Measurements from ENCODE around the gene SOX11. TPM values are rescaled to one million over a fixed set of nuclear protein-coding genes. Genes with fewer than 3 reads are reported as not detected.

SOX11 gene
- total RNA-seq, 1 experiment from 2014 or later: not detected

DNA sequence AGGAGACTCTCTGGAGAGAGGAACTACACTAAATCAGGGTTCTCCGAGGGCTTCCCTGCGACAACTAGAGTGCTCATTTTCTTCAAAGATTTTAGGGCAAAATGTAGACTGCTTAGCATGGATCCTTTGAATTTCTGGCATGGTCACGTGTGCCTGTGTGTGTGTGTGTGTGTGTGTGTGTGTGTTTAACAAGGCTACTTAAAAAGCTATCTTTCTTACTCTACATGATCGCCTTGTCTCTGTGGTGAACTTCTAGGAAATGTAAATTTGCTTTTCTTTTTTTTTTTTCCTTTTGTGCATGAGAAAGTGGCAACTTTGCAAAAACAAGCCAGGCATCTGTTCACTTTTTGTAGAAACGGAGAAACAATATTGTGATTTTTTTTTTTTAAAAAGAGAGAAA is 43.9 kb downstream of the SOX11 start:
- TF ChIP-seq, protein P1, sequence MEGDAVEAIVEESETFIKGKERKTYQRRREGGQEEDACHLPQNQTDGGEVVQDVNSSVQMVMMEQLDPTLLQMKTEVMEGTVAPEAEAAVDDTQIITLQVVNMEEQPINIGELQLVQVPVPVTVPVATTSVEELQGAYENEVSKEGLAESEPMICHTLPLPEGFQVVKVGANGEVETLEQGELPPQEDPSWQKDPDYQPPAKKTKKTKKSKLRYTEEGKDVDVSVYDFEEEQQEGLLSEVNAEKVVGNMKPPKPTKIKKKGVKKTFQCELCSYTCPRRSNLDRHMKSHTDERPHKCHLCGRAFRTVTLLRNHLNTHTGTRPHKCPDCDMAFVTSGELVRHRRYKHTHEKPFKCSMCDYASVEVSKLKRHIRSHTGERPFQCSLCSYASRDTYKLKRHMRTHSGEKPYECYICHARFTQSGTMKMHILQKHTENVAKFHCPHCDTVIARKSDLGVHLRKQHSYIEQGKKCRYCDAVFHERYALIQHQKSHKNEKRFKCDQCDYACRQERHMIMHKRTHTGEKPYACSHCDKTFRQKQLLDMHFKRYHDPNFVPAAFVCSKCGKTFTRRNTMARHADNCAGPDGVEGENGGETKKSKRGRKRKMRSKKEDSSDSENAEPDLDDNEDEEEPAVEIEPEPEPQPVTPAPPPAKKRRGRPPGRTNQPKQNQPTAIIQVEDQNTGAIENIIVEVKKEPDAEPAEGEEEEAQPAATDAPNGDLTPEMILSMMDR (conservative IDR thresholded peaks at IDR 0.05): no peak
- no peak for TF ChIP-seq EZH2 (IDR thresholded peaks at IDR 0.05; ENCODE audit: low read depth)
- no peak overlapping the region for H2AFZ ChIP-seq
- no peak for DNase-seq
- H3K36me3 ChIP-seq (ENCODE audit: low read depth): no peaks in the 10 kb centered on the region
- no peaks in the 10 kb centered on the region for H3K79me2 ChIP-seq (ENCODE audit: low read depth)
- H3K27me3 ChIP-seq (ENCODE audit: insufficient read depth, low read depth): peaks cover 37% of the 10 kb centered on the region
- no peaks in the 10 kb centered on the region for H4K20me1 ChIP-seq (ENCODE audit: insufficient read depth)
- POLR2A ChIA-PET (ENCODE audit: unreplicated experiment): no interaction called here
- CTCF ChIA-PET: no interaction called here
- no peaks in the 10 kb centered on the region for H3K4me1 ChIP-seq (replicated peaks; ENCODE audit: insufficient read depth)
- H3K9me3 ChIP-seq (ENCODE audit: insufficient read depth, low read depth): no peaks in the 10 kb centered on the region
- no peak overlapping the region for H3K4me2 ChIP-seq
- no peaks in the 10 kb centered on the region for H3F3A ChIP-seq (ENCODE audit: insufficient read depth, low read depth)
- H3K27ac ChIP-seq: no peak overlapping the region
- no peaks in the 10 kb centered on the region for H3K9me2 ChIP-seq (ENCODE audit: insufficient read depth)
- intact Hi-C loops (cut with micrococcal nuclease; ENCODE audit: unreplicated experiment): no loop called here
- BruUV-seq (replicated peaks): no TSS peak
- no peak overlapping the region for H3K4me3 ChIP-seq

DNA sequence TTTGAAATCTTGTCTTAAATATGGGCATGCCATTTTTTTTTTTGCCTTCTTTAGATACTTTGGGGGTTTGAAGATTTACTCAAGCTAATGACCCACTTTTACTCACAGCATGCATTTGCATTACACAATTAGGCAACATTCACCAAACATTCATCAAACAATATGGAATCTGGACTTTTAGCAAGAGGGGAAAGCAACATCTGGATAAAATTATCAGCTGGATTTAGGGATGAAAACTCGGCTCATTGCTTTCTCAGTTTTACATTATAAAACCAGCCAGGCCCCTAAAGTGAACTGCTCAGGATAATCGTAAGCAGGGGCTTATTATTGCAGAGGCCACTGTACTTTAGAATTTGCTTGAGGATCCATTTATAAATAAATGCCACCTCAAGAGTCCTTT is 44.7 kb downstream of the SOX11 start:
- H4K20me1 ChIP-seq (ENCODE audit: insufficient read depth): no peaks in the 10 kb centered on the region
- H3K79me2 ChIP-seq (ENCODE audit: low read depth): no peaks in the 10 kb centered on the region
- no peak overlapping the region for H3K27ac ChIP-seq
- POLR2A ChIA-PET (ENCODE audit: unreplicated experiment): no interaction called here
- H3K9me3 ChIP-seq (ENCODE audit: insufficient read depth, low read depth): no peaks in the 10 kb centered on the region
- no peak overlapping the region for H3K4me2 ChIP-seq
- BruUV-seq (replicated peaks): no TSS peak
- intact Hi-C loops (cut with micrococcal nuclease; ENCODE audit: unreplicated experiment): no loop called here
- no peak overlapping the region for H2AFZ ChIP-seq
- no peak for TF ChIP-seq EZH2 (IDR thresholded peaks at IDR 0.05; ENCODE audit: low read depth)
- TF ChIP-seq, protein P1 (conservative IDR thresholded peaks at IDR 0.05): no peak
- H3K27me3 ChIP-seq (ENCODE audit: insufficient read depth, low read depth): peaks cover 37% of the 10 kb centered on the region
- CTCF ChIA-PET: no interaction called here
- no peaks in the 10 kb centered on the region for H3K4me1 ChIP-seq (replicated peaks; ENCODE audit: insufficient read depth)
- H3K36me3 ChIP-seq (ENCODE audit: low read depth): no peaks in the 10 kb centered on the region
- H3F3A ChIP-seq (ENCODE audit: insufficient read depth, low read depth): no peaks in the 10 kb centered on the region
- H3K9me2 ChIP-seq (ENCODE audit: insufficient read depth): no peaks in the 10 kb centered on the region
- no peak overlapping the region for H3K4me3 ChIP-seq
- DNase-seq: no peak

DNA sequence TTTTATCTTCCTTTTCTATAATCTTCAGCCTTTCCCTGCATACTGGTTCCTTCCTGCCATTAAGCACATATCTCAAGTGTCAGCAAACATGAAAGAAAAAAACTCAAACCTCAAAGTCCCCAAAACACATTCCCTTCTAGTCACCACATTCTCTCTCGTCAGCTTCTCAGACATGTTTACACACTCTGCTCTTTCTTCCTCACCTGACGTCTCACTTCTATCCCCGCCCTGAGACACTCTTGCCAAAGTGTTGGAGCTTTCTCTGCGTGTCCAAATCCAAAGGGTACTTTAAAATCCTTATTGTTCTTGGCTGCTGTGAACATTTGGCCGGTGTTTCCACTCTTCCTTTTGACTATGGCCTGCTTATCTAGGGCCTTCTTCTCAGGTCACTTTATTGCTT is 47.9 kb downstream of the SOX11 start:
- CTCF ChIA-PET: no interaction called here
- H3K9me2 ChIP-seq (ENCODE audit: insufficient read depth): no peaks in the 10 kb centered on the region
- POLR2A ChIA-PET (ENCODE audit: unreplicated experiment): no interaction called here

More for the DNA sequence above, 47.9 kb downstream of the SOX11 start:
- no peaks in the 10 kb centered on the region for H3K9me3 ChIP-seq (ENCODE audit: insufficient read depth, low read depth)
- H3K4me1 ChIP-seq (replicated peaks; ENCODE audit: insufficient read depth): no peaks in the 10 kb centered on the region
- no peak for DNase-seq
- H3K4me3 ChIP-seq: no peak overlapping the region
- TF ChIP-seq, protein P1 (conservative IDR thresholded peaks at IDR 0.05): no peak
- TF ChIP-seq EZH2 (IDR thresholded peaks at IDR 0.05; ENCODE audit: low read depth): no peak
- peaks cover 44% of the 10 kb centered on the region for H3K27me3 ChIP-seq (ENCODE audit: insufficient read depth, low read depth)
- no peaks in the 10 kb centered on the region for H3K36me3 ChIP-seq (ENCODE audit: low read depth)
- H3K4me2 ChIP-seq: no peak overlapping the region
- H3K27ac ChIP-seq: no peak overlapping the region
- no peaks in the 10 kb centered on the region for H4K20me1 ChIP-seq (ENCODE audit: insufficient read depth)
- no peaks in the 10 kb centered on the region for H3F3A ChIP-seq (ENCODE audit: insufficient read depth, low read depth)
- BruUV-seq (replicated peaks): no TSS peak
- no peaks in the 10 kb centered on the region for H3K79me2 ChIP-seq (ENCODE audit: low read depth)
- no peak overlapping the region for H2AFZ ChIP-seq
- intact Hi-C loops (cut with micrococcal nuclease; ENCODE audit: unreplicated experiment): no loop called here
